ENCODE results near the gene UBAP1.
A peak's percentile ranks its signal among the peaks of the same experiment; 100 is the strongest.
"Not testable (repeated sequence)": the region's sequence is repeated elsewhere in the genome, so short reads cannot be mapped to it uniquely, and the experiment has no call there.

UBAP1 gene

GRCh38 chr9:34179213-34180136, 632 bp downstream of the UBAP1 start:
- peak; percentile 26 for DNase-seq

GRCh38 chr9:34185778-34186551, 7.1 kb downstream of the UBAP1 start:
- peak; percentile 53 for DNase-seq

- no peak for DNase-seq
These were observed 9.0 kb downstream of the UBAP1 start for GRCh38 chr9:34187891-34188240.

- no peak for DNase-seq
These were observed 12.4 kb downstream of the UBAP1 start for GRCh38 chr9:34190996-34191892.

- no peak for DNase-seq
These were observed 16.3 kb downstream of the UBAP1 start for GRCh38 chr9:34195143-34195542.

GRCh38 chr9:34197286-34197685, 18.4 kb downstream of the UBAP1 start:
- not testable (repeated sequence) for DNase-seq

GRCh38 chr9:34197756-34198711, 19.2 kb downstream of the UBAP1 start:
- DNase-seq, result no peak

- no peak for DNase-seq
These were observed 21.2 kb downstream of the UBAP1 start for GRCh38 chr9:34200092-34200491.

- no peak for DNase-seq
These were observed 24.6 kb downstream of the UBAP1 start for GRCh38 chr9:34203275-34203991.

- no peak for DNase-seq
These were observed 25.3 kb downstream of the UBAP1 start for GRCh38 chr9:34203992-34204635.

GRCh38 chr9:34205102-34205501, 26.3 kb downstream of the UBAP1 start:
- DNase-seq, result no peak

- DNase-seq, result no peak
These were observed 27.7 kb downstream of the UBAP1 start for GRCh38 chr9:34206561-34206960.

- DNase-seq, result no peak
These were observed 32.6 kb downstream of the UBAP1 start for GRCh38 chr9:34211395-34211794.

GRCh38 chr9:34214354-34215000, 35.6 kb downstream of the UBAP1 start:
- DNase-seq, result not testable (repeated sequence)

GRCh38 chr9:34216325-34216724, 37.5 kb downstream of the UBAP1 start:
- no peak for DNase-seq

GRCh38 chr9:34217015-34217414, 38.2 kb downstream of the UBAP1 start:
- DNase-seq, result not testable (repeated sequence)

- no peak for DNase-seq
These were observed 39.6 kb downstream of the UBAP1 start for GRCh38 chr9:34218446-34218845.

GRCh38 chr9:34219421-34219820, 40.6 kb downstream of the UBAP1 start:
- DNase-seq, result no peak

GRCh38 chr9:34220218-34220617, 41.4 kb downstream of the UBAP1 start:
- DNase-seq, result no peak

- DNase-seq, result no peak
These were observed 45.5 kb downstream of the UBAP1 start for GRCh38 chr9:34224349-34224748.

All from CD4-positive, alpha-beta T cell treated with Interleukin-10 for 1 hour (primary cell).